T-helper 2 cell treated with Interferon-gamma antibody and Interleukin-4, amounts not matched to agents 100 ng/mL and 5 ng/mL, for 36 hours (primary cell): ENCODE results near the gene COMTD1. TPM values are rescaled to one million over a fixed set of nuclear protein-coding genes. Genes with fewer than 3 reads are reported as not detected.

Source experiments
- intact Hi-C: fragments of 100-400 bp; cut with micrococcal nuclease; formaldehyde crosslinking; loops from one replicate; pipeline ENCODE4 v1.15.1; 2023
- total RNA-seq: library from RNA; stranded (reverse); gene quantifications from 2 replicates; pipeline ENCODE4 v1.2.3, GENCODE V29; 2022

The COMTD1 gene
- total RNA-seq, result 31.2 and 34.0 TPM in 2 replicates

DNA sequence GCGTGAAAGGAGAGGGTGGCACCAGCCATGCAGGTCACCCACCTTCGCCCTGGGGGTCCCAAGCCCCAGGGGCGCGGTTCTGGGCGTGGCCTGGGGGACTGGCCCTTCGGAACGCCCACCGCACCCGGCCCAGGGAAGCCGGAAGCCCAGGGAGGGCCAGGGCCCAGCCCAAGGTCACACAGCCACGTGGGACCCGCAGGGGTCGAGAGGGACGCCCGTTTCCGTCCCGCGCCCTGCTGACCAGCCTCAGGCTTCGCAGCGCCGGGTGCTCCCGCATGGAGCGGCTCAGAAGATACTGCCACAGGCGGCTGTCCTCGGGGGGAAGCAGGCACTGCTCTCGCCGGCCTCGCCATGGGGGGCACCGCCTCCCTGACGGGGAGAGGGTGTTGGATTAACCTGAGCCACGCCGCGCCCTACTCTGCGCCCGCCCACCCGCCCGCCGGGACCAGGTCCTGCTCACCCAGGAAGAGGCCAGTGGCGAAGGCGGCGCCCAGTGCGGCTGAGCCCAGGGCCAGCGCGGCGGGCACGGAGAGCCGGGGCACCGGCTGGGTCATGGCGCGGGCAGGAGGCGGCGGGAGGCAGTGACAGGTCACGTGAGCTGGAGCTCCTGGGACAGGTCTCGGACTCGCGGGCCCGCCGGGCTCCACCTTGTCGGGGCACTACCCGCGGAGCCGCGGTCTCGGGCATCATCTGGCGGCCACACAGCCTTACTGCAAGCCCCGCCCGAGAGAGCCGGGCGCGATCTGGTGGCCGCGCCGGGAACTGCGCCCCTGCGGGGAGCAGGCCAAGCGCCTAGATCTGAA is at the start of gene COMTD1:
Gene COMTD1, minus strand, starts transcription at position 583 of the 803 bp plus-strand sequence. Its CDS starts 29 bp downstream, at position 554.
- intact Hi-C loops, result loop anchor here (1.0 to 10.0 kb wide), 6 partner anchors 191 to 1084 kb away; partner anchors contain the start of gene ADK

DNA sequence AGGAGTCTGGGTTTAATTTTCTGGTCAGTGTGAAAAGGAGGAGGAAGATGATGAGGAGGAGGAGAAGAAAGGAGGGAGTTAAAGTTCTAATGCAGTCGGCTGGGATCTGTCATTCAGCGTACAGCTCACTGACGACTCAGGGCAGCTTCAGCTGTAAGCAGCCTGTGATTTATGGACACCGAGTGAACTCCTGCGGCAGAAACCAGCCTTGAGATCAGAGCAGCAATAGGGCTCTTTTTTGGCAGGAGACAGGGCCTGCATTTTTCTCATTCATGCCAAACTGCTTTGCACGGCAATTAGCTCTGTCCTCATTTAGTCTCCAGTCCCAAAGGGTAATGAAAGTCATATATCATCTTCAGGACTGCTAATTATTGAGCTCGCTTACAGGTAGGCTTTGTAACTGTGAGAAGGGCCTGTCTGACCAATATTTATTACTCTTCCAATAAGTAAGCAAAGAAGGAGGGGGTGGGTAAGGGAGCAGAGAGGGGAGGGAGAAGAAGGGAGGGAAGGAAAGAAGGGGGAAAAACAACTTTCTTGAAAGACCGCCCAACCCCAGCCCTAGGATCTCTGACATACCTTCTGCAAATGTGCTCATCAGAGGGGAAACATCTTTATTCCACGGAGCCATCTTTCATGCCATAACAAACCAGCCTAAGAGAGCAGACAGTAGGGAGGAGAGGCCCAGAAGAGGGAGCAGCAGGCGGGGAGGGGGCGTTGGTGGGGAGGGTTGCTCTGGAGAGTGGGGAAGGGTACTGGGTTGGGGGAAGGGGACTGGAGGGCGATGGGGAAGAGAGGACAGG is 48.1 kb upstream of the COMTD1 start:
- intact Hi-C loops, result no loop called here

- intact Hi-C loops, result no loop called here
Observed at GRCh38 chr10:75283078-75283670, 47.4 kb upstream of the COMTD1 start.

DNA sequence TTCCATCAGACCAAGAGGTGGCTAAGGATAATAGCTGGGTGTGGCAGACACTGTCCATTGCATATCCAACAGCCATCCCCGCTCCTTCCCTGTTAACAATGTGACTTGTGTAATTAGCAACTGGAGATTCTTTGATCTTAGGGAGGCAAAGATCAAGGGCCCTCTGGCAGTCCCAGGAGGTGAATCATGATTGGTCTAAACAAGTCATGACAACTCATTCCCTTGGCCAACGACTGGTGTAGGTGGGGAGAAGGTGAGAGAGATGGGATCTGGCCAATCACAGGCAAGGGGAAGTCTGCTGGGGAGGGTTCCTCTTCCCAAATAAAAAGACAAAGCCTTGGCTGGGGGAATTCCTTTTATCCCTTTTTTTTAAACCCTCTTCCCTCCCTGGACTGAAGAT is 46.2 kb upstream of the COMTD1 start:
- intact Hi-C loops, result no loop called here

DNA sequence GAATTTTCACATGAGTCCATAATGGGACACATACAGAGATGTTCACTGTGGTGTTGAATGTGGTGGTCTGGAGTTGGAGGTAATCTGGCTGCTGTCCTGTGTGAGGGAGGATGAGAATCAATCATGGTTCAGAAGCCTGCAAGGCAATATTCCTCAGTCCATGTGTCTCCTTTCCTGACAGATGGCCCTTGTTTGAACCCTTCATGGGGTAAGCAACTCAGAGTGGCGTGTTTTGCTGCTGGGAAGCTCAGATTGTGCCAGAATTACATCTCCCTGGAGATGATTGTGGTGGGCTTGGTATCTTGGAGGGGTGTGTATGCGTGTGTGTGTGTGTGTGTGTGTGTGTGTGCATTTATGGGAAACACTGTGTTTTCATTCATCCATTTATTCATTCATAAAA is 44.5 kb upstream of the COMTD1 start:
- intact Hi-C loops, result no loop called here

GRCh38 chr10:75276069-75276872 is 40.5 kb upstream of the COMTD1 start:
- intact Hi-C loops, result no loop called here

GRCh38 chr10:75272896-75273295 is 37.1 kb upstream of the COMTD1 start:
- intact Hi-C loops, result no loop called here

DNA sequence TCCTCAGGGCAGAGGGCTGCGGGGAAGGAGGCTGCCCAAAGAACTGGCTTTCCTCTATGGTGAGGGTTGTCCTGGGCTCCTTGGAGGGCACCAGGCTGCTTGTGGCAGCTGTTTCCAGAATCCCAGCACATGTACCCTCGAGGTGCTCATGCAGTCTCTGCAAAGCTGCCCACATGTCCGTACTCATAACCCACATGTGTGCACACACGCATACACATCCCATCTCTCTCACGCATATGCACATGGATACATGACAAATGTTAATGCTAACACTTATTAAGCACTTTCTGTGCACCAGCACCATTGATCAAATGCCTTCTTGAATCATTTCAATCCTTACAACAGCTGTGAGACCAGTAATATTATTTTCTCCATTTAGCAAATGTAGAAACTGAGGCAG is 36.3 kb upstream of the COMTD1 start:
- intact Hi-C loops, result no loop called here

- intact Hi-C loops, result no loop called here
Observed at GRCh38 chr10:75269605-75270004, 33.8 kb upstream of the COMTD1 start.

- intact Hi-C loops, result no loop called here
Observed at GRCh38 chr10:75266945-75267344, 31.2 kb upstream of the COMTD1 start.

- intact Hi-C loops, result no loop called here
Observed at GRCh38 chr10:75265856-75266255, 30.1 kb upstream of the COMTD1 start.

DNA sequence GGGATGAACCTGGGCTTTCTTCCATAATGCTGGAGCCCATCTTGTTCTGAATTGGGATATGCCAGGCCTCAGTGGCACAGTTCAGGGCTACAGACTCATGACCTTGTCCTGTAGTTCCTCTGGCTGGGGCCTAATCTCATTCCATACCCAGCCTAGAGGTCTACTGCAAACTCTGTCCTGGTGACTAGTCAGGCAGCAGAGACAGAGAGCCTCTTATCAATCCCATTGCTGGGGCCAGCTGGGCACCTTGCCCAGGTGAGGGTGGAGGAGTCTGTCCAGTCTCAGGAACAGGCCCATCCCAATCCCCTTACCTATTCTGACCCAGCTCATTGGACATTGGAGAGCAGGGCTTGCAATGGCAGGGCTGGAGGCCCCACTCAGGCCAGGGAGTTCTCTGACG is 28.0 kb upstream of the COMTD1 start:
- intact Hi-C loops, result no loop called here

DNA sequence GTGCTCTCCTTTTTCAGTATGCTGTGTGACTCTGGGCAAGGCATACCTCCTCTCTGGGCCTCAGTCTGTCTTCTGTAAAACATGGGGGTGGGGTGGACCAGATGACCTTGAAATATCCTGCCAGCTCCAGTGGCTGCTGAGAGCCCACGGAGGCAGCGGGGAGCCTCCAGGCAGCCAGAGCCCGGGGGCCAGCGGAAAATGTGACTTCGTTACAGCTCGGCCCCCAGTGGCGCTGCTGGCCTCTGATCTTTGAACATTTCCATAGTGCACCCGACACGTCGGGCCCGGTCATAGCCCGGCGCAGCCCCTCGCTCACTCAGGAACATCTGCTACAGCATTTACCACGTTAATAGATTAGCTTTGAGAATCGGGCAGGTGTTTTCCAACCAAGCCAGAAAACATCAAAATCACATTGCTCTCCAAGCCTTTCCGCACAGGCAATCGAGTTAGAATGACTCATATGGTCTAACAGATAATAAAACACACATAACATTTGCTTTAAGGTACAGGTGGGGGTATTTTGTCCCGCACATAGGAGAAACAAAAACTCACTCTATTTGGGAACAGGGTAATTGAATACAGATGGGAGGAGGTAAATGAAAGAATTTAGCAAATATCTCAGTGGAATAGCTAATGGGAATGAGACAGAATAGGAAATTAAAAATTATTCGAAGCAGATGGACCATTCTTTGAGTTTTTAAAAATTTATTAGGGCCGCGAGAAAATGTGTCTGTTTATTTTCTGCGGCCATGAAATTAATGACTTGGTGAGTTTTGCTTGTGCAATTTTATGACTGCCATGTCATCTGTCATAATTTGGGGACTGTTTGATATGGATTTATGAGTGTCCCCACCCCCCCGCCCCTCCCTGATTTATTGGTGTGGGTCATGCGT is 26.3 kb upstream of the COMTD1 start:
- intact Hi-C loops, result no loop called here

GRCh38 chr10:75260990-75261389 is 25.2 kb upstream of the COMTD1 start:
- intact Hi-C loops, result no loop called here

GRCh38 chr10:75254739-75255138 is 19.0 kb upstream of the COMTD1 start:
- intact Hi-C loops, result no loop called here

- intact Hi-C loops, result no loop called here
Observed at GRCh38 chr10:75253281-75254220, 17.8 kb upstream of the COMTD1 start.

DNA sequence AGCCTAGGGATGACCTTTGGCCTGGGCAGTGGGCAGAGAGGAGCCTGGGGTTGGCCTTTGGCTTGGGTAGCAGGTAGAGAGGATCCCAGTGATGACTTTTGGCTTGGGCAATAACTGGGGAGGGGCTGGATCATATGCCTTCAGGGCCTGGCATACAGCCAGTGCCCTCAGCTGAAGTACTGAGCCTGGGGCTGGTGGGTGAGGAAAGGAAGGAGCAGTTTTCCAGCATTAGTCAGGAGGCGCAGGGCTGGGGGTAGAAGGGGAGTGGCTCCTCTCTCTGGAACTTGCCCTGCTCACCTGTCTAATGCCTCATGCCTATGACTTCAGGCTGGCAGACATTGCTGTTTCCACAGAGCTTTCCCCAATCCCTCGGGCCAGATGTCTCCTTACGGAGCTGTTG is 15.2 kb upstream of the COMTD1 start:
- intact Hi-C loops, result no loop called here

- intact Hi-C loops, result no loop called here
Observed at GRCh38 chr10:75247797-75248196, 12.0 kb upstream of the COMTD1 start.

DNA sequence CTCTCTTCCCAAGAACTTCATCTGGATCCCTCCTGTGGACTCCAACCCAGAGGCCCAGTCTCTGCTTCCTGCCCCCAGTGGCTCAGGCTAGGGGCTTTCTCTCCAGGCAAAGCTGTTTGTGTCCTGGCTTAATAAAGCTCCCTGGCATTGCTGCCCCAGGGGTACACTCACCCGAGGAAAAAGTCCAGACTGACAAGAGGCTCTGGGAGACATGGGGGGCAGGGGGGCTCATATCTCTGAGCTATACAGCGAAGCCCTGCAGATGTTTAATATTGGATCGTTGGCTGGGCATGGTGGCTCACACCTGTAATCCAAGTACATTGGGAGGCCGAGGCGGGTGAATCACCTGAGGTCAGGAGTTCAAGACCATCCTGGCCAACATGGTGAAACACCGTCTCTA is 10.7 kb upstream of the COMTD1 start:
- intact Hi-C loops, result no loop called here
